Aorta (tissue), 5 donors: ENCODE measurements around the gene ING2. TPM values are rescaled to one million over a fixed set of nuclear protein-coding genes. Genes with fewer than 3 reads are reported as not detected.

ENCODE experiments used
- ATAC-seq: fragments of 200-7000 bp; cut with Tn5 transposase; one replicate; pipeline ENCODE4 v1.9.1; 2022; ENCODE audit warnings: moderate library complexity; ENCODE audit not compliant: low FRiP score
- DNase-seq, 2 donors: peaks; one replicate each; pipeline ENCODE4 v3.0.0-alpha.2; 2020
- H3K27ac ChIP-seq, 2 donors: one replicate each; pipeline ENCODE4 v1.5.1; 2013; ENCODE audit warnings: low read length in 2 of 2, mild to moderate bottlenecking in 2 of 2, moderate library complexity in 2 of 2, control low read depth in 1 of 2, inconsistent platforms in 1 of 2, low read depth in 1 of 2
- H3K27me3 ChIP-seq, 2 donors: one replicate each; pipeline ENCODE4 v1.6.1; 2013; ENCODE audit warnings: control low read depth in 1 of 2, low read length in 1 of 2, mild to moderate bottlenecking in 1 of 2, moderate library complexity in 1 of 2; ENCODE audit not compliant: insufficient read depth in 2 of 2, control insufficient read depth in 1 of 2
- H3K36me3 ChIP-seq, 2 donors: one replicate each; pipeline ENCODE4 v1.6.1; 2013; ENCODE audit warnings: control low read depth in 1 of 2, low read length in 1 of 2, mild to moderate bottlenecking in 1 of 2; ENCODE audit not compliant: insufficient read depth in 2 of 2, control insufficient read depth in 1 of 2
- H3K4me1 ChIP-seq, 2 donors: one replicate each; pipeline ENCODE4 v1.6.1; 2013; ENCODE audit warnings: low read length in 2 of 2, control low read depth in 1 of 2, mild to moderate bottlenecking in 1 of 2, moderate library complexity in 1 of 2; ENCODE audit not compliant: insufficient read depth in 2 of 2, control insufficient read depth in 1 of 2
- H3K4me3 ChIP-seq, 2 donors: one replicate each; pipeline ENCODE4 v1.5.1; 2013; ENCODE audit warnings: low read length in 2 of 2, control low read depth in 1 of 2, mild to moderate bottlenecking in 1 of 2
- H3K9me3 ChIP-seq: one replicate; pipeline ENCODE4 v1.6.1; 2013; ENCODE audit warnings: mild to moderate bottlenecking, low read length; ENCODE audit not compliant: control insufficient read depth
- WGBS, 2 donors: extraction: QIAGEN DNeasy Blood & Tissue Kit; methylation state at CpG; one replicate each; pipeline ENCODE4 v1.1.7; 2013; 5-methylcytosine and 5-hydroxymethylcytosine counted together
- intact Hi-C, 2 donors: fragments of 100-400 bp; cut with DNase I; formaldehyde crosslinking; loops; one replicate each; pipeline versions ENCODE4 v1.14.2 to v1.15.0; 2022
- polyA plus RNA-seq, 2 donors: library from polyadenylated mRNA; stranded (reverse); fragments of 200-250 nt; gene quantifications; one replicate each; pipeline ENCODE4 v1.2.3, GENCODE V29; 2013
- total RNA-seq, 2 donors: library from RNA; stranded (reverse); fragmentation: NEBNext Ultra II Directional; extraction: Animal tissue kit (Norgen Biotek cat#: 25700); gene quantifications; one replicate each; pipeline ENCODE4 v1.2.1, GENCODE V29; 2021
- donor health status: healthy with polysubstance abuse.
- donor health status: Bipolar disorder and iron deficiency.
- donor health status: DM: no; HTN: no; CAD: no.
- donor health status: DM: no; HTN: no; CAD: no.
- donor health status: DM: yes; HTN: yes; CAD: no.

The ING2 gene
- total and polyA plus RNA-seq, 4 donors = 6.3 to 22.3 (median 9.9) TPM

DNA sequence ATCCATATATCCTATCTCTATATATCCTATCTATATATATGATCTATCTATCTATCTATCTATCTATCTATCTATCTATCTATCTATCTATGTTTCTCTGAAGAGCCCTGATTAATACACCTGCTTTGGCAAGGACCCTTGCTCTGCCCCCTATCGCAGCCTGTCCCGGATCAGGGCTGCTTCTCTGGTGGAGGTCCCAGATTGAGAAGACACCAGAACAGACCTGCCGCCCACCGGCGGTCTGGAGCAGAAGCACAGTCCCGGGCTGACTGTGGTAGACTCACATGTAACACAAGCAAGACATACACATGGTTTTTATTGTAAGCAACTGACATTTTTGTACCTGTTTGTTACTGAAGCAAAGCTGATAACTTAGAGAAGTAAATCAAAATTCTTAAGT lies 52.8 kb downstream of the ING2 start:
- H3K27ac ChIP-seq = no peak overlapping the region
- intact Hi-C loops = no loop called here
- WGBS, 2 donors = 92 to 95% methylated on average over 6 of the region's 6 CpGs

DNA sequence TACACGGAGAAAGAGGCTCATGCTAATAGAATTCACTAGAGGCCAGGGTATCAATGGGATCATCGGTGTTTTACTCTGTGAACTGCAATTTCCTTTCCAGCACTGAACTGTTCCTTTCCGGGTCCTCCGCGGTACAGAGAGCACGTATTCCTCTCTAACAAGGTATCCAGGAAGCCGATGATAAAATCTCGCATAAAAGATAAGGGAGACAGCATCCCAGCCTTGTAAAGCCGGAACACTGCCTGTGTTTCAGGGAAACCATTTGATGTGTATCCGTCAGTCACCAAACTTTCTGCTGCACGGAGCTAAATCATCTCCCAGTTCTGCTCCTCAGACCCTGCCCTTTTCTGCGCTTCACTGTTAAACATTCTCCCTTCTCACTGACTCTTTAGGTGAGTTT lies 54.0 kb downstream of the ING2 start:
- ATAC-seq (no peak), DNase-seq (no peak)
- no peaks in the 10 kb centered on the region for H3K4me1 ChIP-seq
- H3K4me3 ChIP-seq = no peak overlapping the region
- no peaks in the 10 kb centered on the region for H3K27me3 ChIP-seq
- H3K9me3 ChIP-seq = no peaks in the 10 kb centered on the region
- 81 to 86% methylated on average over 12 of the region's 12 CpGs for WGBS, 2 donors
- H3K27ac ChIP-seq = no peak overlapping the region
- intact Hi-C loops = no loop called here
- H3K36me3 ChIP-seq = no peaks in the 10 kb centered on the region

More for the DNA sequence above, 52.8 kb downstream of the ING2 start:
- DNase-seq (no peak), ATAC-seq (no peak)
- Histone ChIP-seq H3K27me3 (no peaks in the 10 kb centered on the region), H3K9me3 (no peaks in the 10 kb centered on the region), H3K36me3 (no peaks in the 10 kb centered on the region), H3K4me1 (no peaks in the 10 kb centered on the region), H3K4me3 (no peak overlapping the region)

DNA sequence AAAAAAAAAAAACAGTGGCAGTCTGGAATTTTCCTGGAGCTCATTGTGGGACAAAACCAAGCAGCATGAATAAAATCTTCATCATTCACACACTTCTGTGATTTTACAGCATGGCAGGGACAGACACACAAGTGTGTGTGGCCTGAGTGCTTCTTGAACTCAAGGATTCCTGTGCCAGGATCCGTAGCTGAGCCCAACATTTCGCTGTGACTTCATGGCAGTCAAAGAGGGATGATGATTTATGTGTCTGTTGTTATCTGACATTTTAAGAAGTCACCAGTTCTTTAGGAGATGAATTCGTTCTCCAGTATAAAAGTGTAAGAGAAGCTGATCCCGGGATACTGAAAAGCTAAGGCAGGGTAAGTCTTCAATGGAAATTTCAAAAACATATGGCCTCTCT lies 57.0 kb downstream of the ING2 start:
- 51 to 62% methylated on average over 4 of the region's 4 CpGs for WGBS, 2 donors
- H3K27ac ChIP-seq = no peak overlapping the region
- H3K9me3 ChIP-seq = no peaks in the 10 kb centered on the region
- no peaks in the 10 kb centered on the region for H3K27me3 ChIP-seq
- H3K4me3 ChIP-seq = no peak overlapping the region
- intact Hi-C loops = no loop called here
- DNase-seq = no peak
- ATAC-seq = no peak
- no peaks in the 10 kb centered on the region for H3K4me1 ChIP-seq
- no peaks in the 10 kb centered on the region for H3K36me3 ChIP-seq

Other genes starting within 250 kb of the ING2 start
- not detected for gene CLDN22, start 184.8 kb upstream of the ING2 start, total RNA-seq
- not detected for gene CLDN22, start 184.8 kb upstream of the ING2 start, polyA plus RNA-seq
- not detected for gene CLDN24, start 182.6 kb upstream of the ING2 start, total RNA-seq
- gene CLDN24, start 182.6 kb upstream of the ING2 start, polyA plus RNA-seq = not detected
- gene CDKN2AIP, start 60.4 kb upstream of the ING2 start, total RNA-seq = 10 to 100 TPM; 12.0 to 15.4 TPM
- gene CDKN2AIP, start 60.4 kb upstream of the ING2 start, polyA plus RNA-seq = 10 to 100 TPM; 12.2 to 16.3 TPM
- 10 to 100 TPM; 17.3 to 20.2 TPM for gene RWDD4, start 154.1 kb downstream of the ING2 start, total RNA-seq
- gene RWDD4, start 154.1 kb downstream of the ING2 start, polyA plus RNA-seq = 10 to 100 TPM; 17.1 to 31.7 TPM
- 10 to 100 TPM; 31.9 to 44.6 TPM for gene TRAPPC11, start 154.2 kb downstream of the ING2 start, total RNA-seq
- 10 to 100 TPM in 1 of 2 donors, 1 to 10 TPM in 1; 7.4 to 16.6 TPM for gene TRAPPC11, start 154.2 kb downstream of the ING2 start, polyA plus RNA-seq